Sigmoid colon (tissue), 4 donors: ENCODE data around the gene MED31.

Experiments
- CTCF ChIP-seq, 4 experiments: fragments of 450-650 bp in 3 of 4; fragments of 200-600 bp in 1 of 4; IDR thresholded peaks; one replicate each; pipeline ENCODE4 v1.5.1; 2016 to 2019; ENCODE audit warnings: antibody characterized with exemption in 4 of 4, mild to moderate bottlenecking in 3 of 4, moderate library complexity in 2 of 4
- EP300 ChIP-seq, 4 donors: sonication (generic); formaldehyde crosslinking; IDR thresholded peaks; one replicate each; pipeline ENCODE4 v1.6.1; 2017; ENCODE audit warnings: antibody characterized with exemption in 4 of 4
- POLR2A ChIP-seq, 2 donors: fragments of 450-650 bp; IDR thresholded peaks; one replicate each; pipeline ENCODE4 v1.6.1; 2016; ENCODE audit warnings: antibody characterized with exemption in 2 of 2, mild to moderate bottlenecking in 2 of 2, moderate library complexity in 2 of 2

- TF ChIP-seq POLR2A (IDR thresholded peaks at IDR 0.05), result no peak
- no peak for TF ChIP-seq CTCF (IDR thresholded peaks at IDR 0.05)
- TF ChIP-seq EP300 (IDR thresholded peaks at IDR 0.05), result no peak
Observed at GRCh38 chr17:6608321-6608720, 43.1 kb downstream of the MED31 start.
